Muscle of arm (tissue), 14 donors: Measurements from ENCODE around the gene BCLAF3. TPM values are rescaled to one million over a fixed set of nuclear protein-coding genes. Genes with fewer than 3 reads are reported as not detected.

Experiments
- DNase-seq: peaks from one replicate; pipeline ENCODE4 v3.0.0-alpha.2; 2013
- long read RNA-seq, 11 donors: transcript quantifications; one replicate each; lab custom pipeline, GENCODE V29; 2026
- polyA plus RNA-seq, 12 donors: library from polyadenylated mRNA; unstranded; fragments of 120-200 nt; gene quantifications; one replicate each; pipeline ENCODE4 v1.2.1, GENCODE V29; 2013; ENCODE audit not compliant: insufficient read length in 12 of 12

The BCLAF3 gene
- 10 to 100 TPM in 5 of 12 donors, 1 to 10 TPM in 6, not detected in 1; 6.3 to 20.2 (median 8.7) TPM for polyA plus RNA-seq
- long read RNA-seq, donor 1, partial matches to known transcripts, result 0 of 6 reads
- long read RNA-seq, donor 1, other reads (novel, unspliced or antisense), result 6 of 6 reads
- long read RNA-seq, donor 2, result 0 reads
- long read RNA-seq, donor 3, result 0 reads
- long read RNA-seq, donor 4, result 0 reads
- long read RNA-seq, donor 5, result 0 reads
- long read RNA-seq, donor 6, result 0 reads
- long read RNA-seq, donor 7, result 0 reads
- long read RNA-seq, donor 8, result 0 reads
- long read RNA-seq, donor 9, result 0 reads
- long read RNA-seq, donor 10, result 0 reads
- long read RNA-seq, donor 11, result 0 reads

- DNase-seq, result peak; percentile 87
These were observed at the start of gene BCLAF3 for GRCh38 chrX:19990556-19991349. BCLAF3 (minus strand) TSS chrX:19991061; CDS start chrX:19970264, 20,797 bp downstream.

- no peak for DNase-seq
These were observed 48.1 kb upstream of the BCLAF3 start for GRCh38 chrX:20038966-20039365.

- DNase-seq, result no peak
These were observed 46.3 kb upstream of the BCLAF3 start for GRCh38 chrX:20037186-20037585.

- no peak for DNase-seq
These were observed 41.3 kb upstream of the BCLAF3 start for GRCh38 chrX:20032201-20032600.

GRCh38 chrX:20029728-20030127 lies 38.9 kb upstream of the BCLAF3 start:
- DNase-seq, result no peak

GRCh38 chrX:20028588-20028987 lies 37.7 kb upstream of the BCLAF3 start:
- no peak for DNase-seq

GRCh38 chrX:20026278-20026677 lies 35.4 kb upstream of the BCLAF3 start:
- no peak for DNase-seq

GRCh38 chrX:20019672-20020365 lies 29.0 kb upstream of the BCLAF3 start:
- no peak for DNase-seq

GRCh38 chrX:20016616-20016945 lies 25.7 kb upstream of the BCLAF3 start:
- DNase-seq, result no peak

GRCh38 chrX:20015945-20016615 lies 25.2 kb upstream of the BCLAF3 start:
- DNase-seq, result peak; percentile 30

- DNase-seq, result no peak
These were observed 24.6 kb upstream of the BCLAF3 start for GRCh38 chrX:20015422-20015821.

- DNase-seq, result no peak
These were observed 20.7 kb upstream of the BCLAF3 start for GRCh38 chrX:20011608-20012007.

GRCh38 chrX:20007962-20008622 lies 17.2 kb upstream of the BCLAF3 start:
- DNase-seq, result no peak

GRCh38 chrX:20005883-20006282 lies 15.0 kb upstream of the BCLAF3 start:
- DNase-seq, result no peak

GRCh38 chrX:20001588-20001987 lies 10.7 kb upstream of the BCLAF3 start:
- no peak for DNase-seq

GRCh38 chrX:19991350-19991718 lies 473 bp upstream of the BCLAF3 start:
- DNase-seq, result no peak

GRCh38 chrX:19990151-19990555 lies 708 bp downstream of the BCLAF3 start:
- peak; percentile 11 for DNase-seq

- DNase-seq, result no peak
These were observed 3.0 kb downstream of the BCLAF3 start for GRCh38 chrX:19987856-19988255.

- DNase-seq, result no peak
These were observed 4.3 kb downstream of the BCLAF3 start for GRCh38 chrX:19986531-19986930.

GRCh38 chrX:19981947-19982346 lies 8.9 kb downstream of the BCLAF3 start:
- no peak for DNase-seq

- DNase-seq, result no peak
These were observed 15.0 kb downstream of the BCLAF3 start for GRCh38 chrX:19975845-19976244.

GRCh38 chrX:19972984-19973383 lies 17.9 kb downstream of the BCLAF3 start:
- DNase-seq, result no peak
